K562 (cell line): ENCODE results near the gene CITED2. TPM values are rescaled to one million over a fixed set of nuclear protein-coding genes. Genes with fewer than 3 reads are reported as not detected.

ENCODE experiments used
- BRD9 ChIP-seq: fragments of 450-650 bp; IDR thresholded peaks from 2 replicates; pipeline ENCODE4 v1.6.1; 2018; ENCODE audit warnings: low read depth; ENCODE audit not compliant: partially characterized antibody
- EP400 ChIP-seq: fragments of 450-650 bp; IDR thresholded peaks from 2 replicates; pipeline ENCODE4 v1.6.1; 2017; ENCODE audit warnings: antibody characterized with exemption, mild to moderate bottlenecking, moderate library complexity
- NBN ChIP-seq: fragments of 450-650 bp; IDR thresholded peaks from 2 replicates; pipeline ENCODE4 v1.6.1; 2016; ENCODE audit warnings: low read depth, mild to moderate bottlenecking
- SIN3A ChIP-seq, 2 experiments: fragments of 150-350 bp in 1 of 2; IDR thresholded peaks; 2 replicates each; pipeline ENCODE4 v1.6.1; 2011 to 2016; ENCODE audit warnings: borderline replicate concordance in 2 of 2, low read depth in 2 of 2, low read length in 2 of 2, mild to moderate bottlenecking in 2 of 2, moderate library complexity in 2 of 2; ENCODE audit not compliant: control insufficient read depth in 1 of 2
- polyA plus RNA-seq, 8 experiments: library from polyadenylated mRNA; depleted of rRNA in 4 of 8; stranded (reverse) in 5 of 8; unstranded in 3 of 8; fragments of >200 nt; fragmentation: Nextera tagmentation in 2 of 8; fragmentation: Illumina TruSeq in 1 of 8; extraction: Ambion mirVana in 2 of 8; extraction: Trizol in 1 of 8; gene quantifications; 2 replicates each; pipeline versions ENCODE4 v1.2.1 to v1.2.3, GENCODE V29; 2011 to 2014; ENCODE audit warnings: inconsistent platforms in 1 of 8, missing spikeins in 1 of 8
- total RNA-seq, 7 experiments: library from RNA; depleted of rRNA in 6 of 7; stranded (reverse); fragments of >200 nt in 6 of 7; fragmentation: Illumina TruSeq in 2 of 7; extraction: Trizol in 2 of 7; gene quantifications; 2 replicates each; pipeline versions ENCODE4 v1.2.1 to v1.2.3, GENCODE V29; 2011 to 2021; ENCODE audit warnings: low replicate concordance in 1 of 7
- TF ChIP-seq, protein P1 (sequence below): fragments of 450-650 bp; formaldehyde crosslinking; IDR thresholded peaks from 2 replicates; pipeline ENCODE4 v1.4.0; 2020; ENCODE audit warnings: mild to moderate bottlenecking, moderate library complexity
- TF ChIP-seq, protein P2 (sequence below): fragments of 200-800 bp; sonication (Bioruptor generic); IDR thresholded peaks from 2 replicates; pipeline ENCODE4 v1.6.1; 2017; ENCODE audit warnings: missing genetic modification characterization, missing compliant biosample characterization
- TF ChIP-seq, protein P3 (sequence below), 2 experiments: fragments of 450-650 bp in 1 of 2; sonication (generic) in 1 of 2; formaldehyde crosslinking in 1 of 2; IDR thresholded peaks; 2 replicates each; pipeline versions ENCODE4 v1.7.1 to v1.9.0; 2016 to 2022; ENCODE audit warnings: inconsistent platforms in 1 of 2, mild to moderate bottlenecking in 1 of 2, missing genetic modification reagents in 1 of 2

The CITED2 gene
- total and polyA plus RNA-seq, 9 of the 15 experiments (the other 6 are each of a cell fraction or from before 2014, with no cell fraction given): 0.21 to 86.1 (median 17.5) TPM

DNA sequence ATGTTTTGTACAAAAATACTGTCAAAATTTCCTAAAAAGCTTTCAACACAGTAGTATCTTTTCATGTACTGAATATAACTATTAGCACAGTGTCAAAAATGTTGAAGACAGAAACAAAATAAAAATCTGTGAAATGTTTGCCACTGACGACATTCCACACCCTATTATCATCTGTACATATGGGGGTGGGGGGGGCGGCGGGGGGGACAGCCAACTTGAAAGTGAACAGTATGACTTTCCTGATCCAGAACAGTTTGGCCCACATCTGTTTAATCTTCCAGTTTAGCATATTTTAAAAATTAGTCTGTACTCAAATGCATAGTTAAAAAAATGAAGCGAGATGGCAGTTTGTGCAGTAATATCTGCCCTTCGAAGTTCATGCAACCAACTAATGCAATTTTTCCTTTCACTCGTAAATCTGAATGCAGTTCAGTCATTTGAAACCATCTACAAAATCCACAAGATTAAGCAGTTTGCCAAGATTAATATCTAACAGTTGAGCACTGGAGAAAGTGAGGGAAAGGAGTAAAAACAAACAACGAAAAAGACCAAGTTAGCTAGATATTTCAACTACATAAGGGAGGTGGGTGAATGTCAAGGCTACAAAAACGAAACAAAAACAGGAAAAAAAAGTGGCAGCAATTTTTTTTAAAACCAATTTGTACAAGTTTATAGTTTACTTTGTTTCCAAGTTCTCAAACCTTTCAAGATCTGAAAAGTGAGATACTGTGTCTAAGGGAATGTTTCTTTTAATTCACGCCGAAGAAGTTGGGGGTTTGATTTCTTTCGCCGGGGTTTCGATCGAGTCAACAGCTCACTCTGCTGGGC lies 1.9 kb downstream of the CITED2 start (continued):
- TF ChIP-seq, protein P1, sequence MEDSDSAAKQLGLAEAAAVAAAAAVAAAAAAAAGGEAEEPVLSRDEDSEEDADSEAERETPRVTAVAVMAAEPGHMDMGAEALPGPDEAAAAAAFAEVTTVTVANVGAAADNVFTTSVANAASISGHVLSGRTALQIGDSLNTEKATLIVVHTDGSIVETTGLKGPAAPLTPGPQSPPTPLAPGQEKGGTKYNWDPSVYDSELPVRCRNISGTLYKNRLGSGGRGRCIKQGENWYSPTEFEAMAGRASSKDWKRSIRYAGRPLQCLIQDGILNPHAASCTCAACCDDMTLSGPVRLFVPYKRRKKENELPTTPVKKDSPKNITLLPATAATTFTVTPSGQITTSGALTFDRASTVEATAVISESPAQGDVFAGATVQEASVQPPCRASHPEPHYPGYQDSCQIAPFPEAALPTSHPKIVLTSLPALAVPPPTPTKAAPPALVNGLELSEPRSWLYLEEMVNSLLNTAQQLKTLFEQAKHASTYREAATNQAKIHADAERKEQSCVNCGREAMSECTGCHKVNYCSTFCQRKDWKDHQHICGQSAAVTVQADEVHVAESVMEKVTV (CRISPR knock-in tag): 0 out of 2 replicates have a peak, but pooled peaks have one; percentile 27
- 0 out of 2 replicates have a peak, but pooled peaks have one; percentile 44 for TF ChIP-seq NBN
- TF ChIP-seq, protein P2, sequence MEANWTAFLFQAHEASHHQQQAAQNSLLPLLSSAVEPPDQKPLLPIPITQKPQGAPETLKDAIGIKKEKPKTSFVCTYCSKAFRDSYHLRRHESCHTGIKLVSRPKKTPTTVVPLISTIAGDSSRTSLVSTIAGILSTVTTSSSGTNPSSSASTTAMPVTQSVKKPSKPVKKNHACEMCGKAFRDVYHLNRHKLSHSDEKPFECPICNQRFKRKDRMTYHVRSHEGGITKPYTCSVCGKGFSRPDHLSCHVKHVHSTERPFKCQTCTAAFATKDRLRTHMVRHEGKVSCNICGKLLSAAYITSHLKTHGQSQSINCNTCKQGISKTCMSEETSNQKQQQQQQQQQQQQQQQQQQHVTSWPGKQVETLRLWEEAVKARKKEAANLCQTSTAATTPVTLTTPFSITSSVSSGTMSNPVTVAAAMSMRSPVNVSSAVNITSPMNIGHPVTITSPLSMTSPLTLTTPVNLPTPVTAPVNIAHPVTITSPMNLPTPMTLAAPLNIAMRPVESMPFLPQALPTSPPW (CRISPR knock-in tag): peak; percentile 87
- peak; percentile 54 for TF ChIP-seq BRD9
- 0 out of 4 replicates have a peak, but pooled peaks of 1 of the 2 experiments have one; percentile 51 for TF ChIP-seq SIN3A (IDR thresholded peaks at IDR 0.05; ENCODE audit: borderline replicate concordance in 2 of 2, control insufficient read depth in 1 of 2, low read depth in 2 of 2, low read length in 2 of 2)
- TF ChIP-seq EP400: peak; percentile 22
- TF ChIP-seq, protein P3, sequence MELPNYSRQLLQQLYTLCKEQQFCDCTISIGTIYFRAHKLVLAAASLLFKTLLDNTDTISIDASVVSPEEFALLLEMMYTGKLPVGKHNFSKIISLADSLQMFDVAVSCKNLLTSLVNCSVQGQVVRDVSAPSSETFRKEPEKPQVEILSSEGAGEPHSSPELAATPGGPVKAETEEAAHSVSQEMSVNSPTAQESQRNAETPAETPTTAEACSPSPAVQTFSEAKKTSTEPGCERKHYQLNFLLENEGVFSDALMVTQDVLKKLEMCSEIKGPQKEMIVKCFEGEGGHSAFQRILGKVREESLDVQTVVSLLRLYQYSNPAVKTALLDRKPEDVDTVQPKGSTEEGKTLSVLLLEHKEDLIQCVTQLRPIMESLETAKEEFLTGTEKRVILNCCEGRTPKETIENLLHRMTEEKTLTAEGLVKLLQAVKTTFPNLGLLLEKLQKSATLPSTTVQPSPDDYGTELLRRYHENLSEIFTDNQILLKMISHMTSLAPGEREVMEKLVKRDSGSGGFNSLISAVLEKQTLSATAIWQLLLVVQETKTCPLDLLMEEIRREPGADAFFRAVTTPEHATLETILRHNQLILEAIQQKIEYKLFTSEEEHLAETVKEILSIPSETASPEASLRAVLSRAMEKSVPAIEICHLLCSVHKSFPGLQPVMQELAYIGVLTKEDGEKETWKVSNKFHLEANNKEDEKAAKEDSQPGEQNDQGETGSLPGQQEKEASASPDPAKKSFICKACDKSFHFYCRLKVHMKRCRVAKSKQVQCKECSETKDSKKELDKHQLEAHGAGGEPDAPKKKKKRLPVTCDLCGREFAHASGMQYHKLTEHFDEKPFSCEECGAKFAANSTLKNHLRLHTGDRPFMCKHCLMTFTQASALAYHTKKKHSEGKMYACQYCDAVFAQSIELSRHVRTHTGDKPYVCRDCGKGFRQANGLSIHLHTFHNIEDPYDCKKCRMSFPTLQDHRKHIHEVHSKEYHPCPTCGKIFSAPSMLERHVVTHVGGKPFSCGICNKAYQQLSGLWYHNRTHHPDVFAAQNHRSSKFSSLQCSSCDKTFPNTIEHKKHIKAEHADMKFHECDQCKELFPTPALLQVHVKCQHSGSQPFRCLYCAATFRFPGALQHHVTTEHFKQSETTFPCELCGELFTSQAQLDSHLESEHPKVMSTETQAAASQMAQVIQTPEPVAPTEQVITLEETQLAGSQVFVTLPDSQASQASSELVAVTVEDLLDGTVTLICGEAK (IDR thresholded peaks at IDR 0.05): peak; percentile 34; the same call in 1 of the 2 replicates
- TF ChIP-seq, protein P3 (CRISPR knock-in tag; IDR thresholded peaks at IDR 0.05): no peak
